CD4-positive, alpha-beta T cell treated with Interleukin-2 at 100 ng/mL for 4 hours (primary cell): ENCODE data around the gene TRPV4.

ENCODE experiments used
- DNase-seq: peaks from one replicate; pipeline ENCODE4 v3.0.0-alpha.2; 2020; ENCODE audit warnings: low spot score

The TRPV4 gene

GRCh38 chr12:109739747-109740693, 93.2 kb downstream of the TRPV4 start:
- no peak for DNase-seq

GRCh38 chr12:109738878-109739665, 94.1 kb downstream of the TRPV4 start:
- no peak for DNase-seq

GRCh38 chr12:109738209-109738608, 95.0 kb downstream of the TRPV4 start:
- no peak for DNase-seq

GRCh38 chr12:109737631-109738030, 95.6 kb downstream of the TRPV4 start:
- no peak for DNase-seq

- DNase-seq: no peak
Measured at GRCh38 chr12:109737126-109737525, 96.1 kb downstream of the TRPV4 start.

GRCh38 chr12:109736552-109737108, 96.6 kb downstream of the TRPV4 start:
- DNase-seq: no peak

- DNase-seq: no peak
Measured at GRCh38 chr12:109735825-109736551, 97.2 kb downstream of the TRPV4 start.

- no peak for DNase-seq
Measured at GRCh38 chr12:109735051-109735521, 98.1 kb downstream of the TRPV4 start.

- DNase-seq: no peak
Measured at GRCh38 chr12:109734219-109735000, 98.8 kb downstream of the TRPV4 start.
